ENCODE data around the gene AXIN2.

GRCh38 chr17:65487990-65488389, 73.5 kb downstream of the AXIN2 start:
- TF ChIP-seq, protein P1, sequence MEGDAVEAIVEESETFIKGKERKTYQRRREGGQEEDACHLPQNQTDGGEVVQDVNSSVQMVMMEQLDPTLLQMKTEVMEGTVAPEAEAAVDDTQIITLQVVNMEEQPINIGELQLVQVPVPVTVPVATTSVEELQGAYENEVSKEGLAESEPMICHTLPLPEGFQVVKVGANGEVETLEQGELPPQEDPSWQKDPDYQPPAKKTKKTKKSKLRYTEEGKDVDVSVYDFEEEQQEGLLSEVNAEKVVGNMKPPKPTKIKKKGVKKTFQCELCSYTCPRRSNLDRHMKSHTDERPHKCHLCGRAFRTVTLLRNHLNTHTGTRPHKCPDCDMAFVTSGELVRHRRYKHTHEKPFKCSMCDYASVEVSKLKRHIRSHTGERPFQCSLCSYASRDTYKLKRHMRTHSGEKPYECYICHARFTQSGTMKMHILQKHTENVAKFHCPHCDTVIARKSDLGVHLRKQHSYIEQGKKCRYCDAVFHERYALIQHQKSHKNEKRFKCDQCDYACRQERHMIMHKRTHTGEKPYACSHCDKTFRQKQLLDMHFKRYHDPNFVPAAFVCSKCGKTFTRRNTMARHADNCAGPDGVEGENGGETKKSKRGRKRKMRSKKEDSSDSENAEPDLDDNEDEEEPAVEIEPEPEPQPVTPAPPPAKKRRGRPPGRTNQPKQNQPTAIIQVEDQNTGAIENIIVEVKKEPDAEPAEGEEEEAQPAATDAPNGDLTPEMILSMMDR (IDR thresholded peaks at IDR 0.05): no peak
- no peak for TF ChIP-seq POLR2A (IDR thresholded peaks at IDR 0.05)

Measured in tibial nerve (tissue), 3 donors.